DND-41 (cell line): Measurements from ENCODE around the gene NEDD4L.

Experiments
- EZH2 ChIP-seq: IDR thresholded peaks from 3 replicates; pipeline ENCODE4 v1.6.1; 2012; ENCODE audit warnings: borderline replicate concordance, low read depth, mild to moderate bottlenecking, moderate library complexity, low read length, inconsistent platforms; ENCODE audit not compliant: severe bottlenecking
- TF ChIP-seq, protein P1 (sequence below): IDR thresholded peaks from 2 replicates; pipeline ENCODE4 v1.5.1; 2012; ENCODE audit warnings: borderline replicate concordance, low read length, moderate library complexity, mild to moderate bottlenecking; ENCODE audit not compliant: poor library complexity, severe bottlenecking; ENCODE audit errors: extremely low read depth

DNA sequence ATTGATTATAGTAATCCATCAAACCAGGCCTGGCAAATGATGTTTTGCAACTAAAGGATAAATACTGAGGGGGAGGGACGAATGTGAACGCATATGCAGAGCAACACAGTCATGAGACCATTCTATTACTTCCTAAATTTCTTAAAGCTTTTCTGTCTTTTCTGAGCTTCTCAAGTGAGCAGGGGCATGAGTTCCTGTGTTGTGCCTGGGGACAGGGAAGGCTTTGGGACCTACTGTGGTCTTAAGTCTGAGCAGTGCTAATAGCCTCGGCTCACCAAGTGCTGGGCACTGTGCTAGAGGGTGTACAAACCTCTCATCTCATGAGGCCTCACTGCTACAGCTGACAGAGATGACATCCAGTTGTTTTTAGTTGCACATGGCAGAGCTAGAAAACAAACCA is 182.4 kb downstream of the NEDD4L start:
- TF ChIP-seq, protein P1, sequence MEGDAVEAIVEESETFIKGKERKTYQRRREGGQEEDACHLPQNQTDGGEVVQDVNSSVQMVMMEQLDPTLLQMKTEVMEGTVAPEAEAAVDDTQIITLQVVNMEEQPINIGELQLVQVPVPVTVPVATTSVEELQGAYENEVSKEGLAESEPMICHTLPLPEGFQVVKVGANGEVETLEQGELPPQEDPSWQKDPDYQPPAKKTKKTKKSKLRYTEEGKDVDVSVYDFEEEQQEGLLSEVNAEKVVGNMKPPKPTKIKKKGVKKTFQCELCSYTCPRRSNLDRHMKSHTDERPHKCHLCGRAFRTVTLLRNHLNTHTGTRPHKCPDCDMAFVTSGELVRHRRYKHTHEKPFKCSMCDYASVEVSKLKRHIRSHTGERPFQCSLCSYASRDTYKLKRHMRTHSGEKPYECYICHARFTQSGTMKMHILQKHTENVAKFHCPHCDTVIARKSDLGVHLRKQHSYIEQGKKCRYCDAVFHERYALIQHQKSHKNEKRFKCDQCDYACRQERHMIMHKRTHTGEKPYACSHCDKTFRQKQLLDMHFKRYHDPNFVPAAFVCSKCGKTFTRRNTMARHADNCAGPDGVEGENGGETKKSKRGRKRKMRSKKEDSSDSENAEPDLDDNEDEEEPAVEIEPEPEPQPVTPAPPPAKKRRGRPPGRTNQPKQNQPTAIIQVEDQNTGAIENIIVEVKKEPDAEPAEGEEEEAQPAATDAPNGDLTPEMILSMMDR, result no peak
- TF ChIP-seq EZH2, result no peak
